Prostate gland (tissue), 2 donors: ENCODE measurements around the gene TBC1D22A.

Source experiments
- POLR2A ChIP-seq: fragments of 450-650 bp; IDR thresholded peaks from one replicate; pipeline ENCODE4 v1.6.1; 2016; ENCODE audit warnings: antibody characterized with exemption, mild to moderate bottlenecking
- TF ChIP-seq, protein P1 (sequence below), 4 experiments: fragments of 200-600 bp in 2 of 4; fragments of 450-650 bp in 2 of 4; sonication (generic) in 2 of 4; IDR thresholded peaks; 1 replicate in 3 of 4; 2 replicates in 1 of 4; pipeline ENCODE4 v1.5.1; 2016 to 2019; ENCODE audit warnings: antibody characterized with exemption in 4 of 4, mild to moderate bottlenecking in 2 of 4, moderate library complexity in 2 of 4

GRCh38 chr22:47112994-47113852 lies 350.8 kb downstream of the TBC1D22A start:
- TF ChIP-seq, protein P1, sequence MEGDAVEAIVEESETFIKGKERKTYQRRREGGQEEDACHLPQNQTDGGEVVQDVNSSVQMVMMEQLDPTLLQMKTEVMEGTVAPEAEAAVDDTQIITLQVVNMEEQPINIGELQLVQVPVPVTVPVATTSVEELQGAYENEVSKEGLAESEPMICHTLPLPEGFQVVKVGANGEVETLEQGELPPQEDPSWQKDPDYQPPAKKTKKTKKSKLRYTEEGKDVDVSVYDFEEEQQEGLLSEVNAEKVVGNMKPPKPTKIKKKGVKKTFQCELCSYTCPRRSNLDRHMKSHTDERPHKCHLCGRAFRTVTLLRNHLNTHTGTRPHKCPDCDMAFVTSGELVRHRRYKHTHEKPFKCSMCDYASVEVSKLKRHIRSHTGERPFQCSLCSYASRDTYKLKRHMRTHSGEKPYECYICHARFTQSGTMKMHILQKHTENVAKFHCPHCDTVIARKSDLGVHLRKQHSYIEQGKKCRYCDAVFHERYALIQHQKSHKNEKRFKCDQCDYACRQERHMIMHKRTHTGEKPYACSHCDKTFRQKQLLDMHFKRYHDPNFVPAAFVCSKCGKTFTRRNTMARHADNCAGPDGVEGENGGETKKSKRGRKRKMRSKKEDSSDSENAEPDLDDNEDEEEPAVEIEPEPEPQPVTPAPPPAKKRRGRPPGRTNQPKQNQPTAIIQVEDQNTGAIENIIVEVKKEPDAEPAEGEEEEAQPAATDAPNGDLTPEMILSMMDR (IDR thresholded peaks at IDR 0.05), result no peak
- TF ChIP-seq POLR2A, result no peak
